Parathyroid adenoma (tissue), 2 donors: ENCODE data around the gene MSMB.

Experiments used
- H2AFZ ChIP-seq: fragments of 300-600 bp; sonication (generic); one replicate; pipeline ENCODE4 v1.7.0; 2017; ENCODE audit warnings: antibody characterized with exemption, mild to moderate bottlenecking
- H3K27ac ChIP-seq: fragments of 300-600 bp; sonication (generic); one replicate; pipeline ENCODE4 v1.7.0; 2017
- H3K27me3 ChIP-seq: fragments of 300-600 bp; sonication (generic); one replicate; pipeline ENCODE4 v1.7.0; 2017; ENCODE audit warnings: low read length; ENCODE audit not compliant: control insufficient read depth, insufficient read depth
- H3K36me3 ChIP-seq: fragments of 300-600 bp; sonication (generic); one replicate; pipeline ENCODE4 v1.7.0; 2017; ENCODE audit warnings: low read length; ENCODE audit not compliant: control insufficient read depth, insufficient read depth
- H3K4me1 ChIP-seq: fragments of 300-600 bp; sonication (generic); one replicate; pipeline ENCODE4 v1.7.0; 2017; ENCODE audit warnings: control low read depth
- H3K4me2 ChIP-seq: fragments of 300-600 bp; sonication (generic); one replicate; pipeline ENCODE4 v1.7.0; 2017; ENCODE audit warnings: low read length
- H3K4me3 ChIP-seq: fragments of 300-600 bp; sonication (generic); one replicate; pipeline ENCODE4 v1.7.0; 2017; ENCODE audit warnings: low read depth, low read length
- H3K79me2 ChIP-seq: fragments of 300-600 bp; sonication (generic); one replicate; pipeline ENCODE4 v1.7.0; 2017; ENCODE audit warnings: control low read depth
- H3K9ac ChIP-seq: fragments of 300-600 bp; sonication (generic); one replicate; pipeline ENCODE4 v1.7.0; 2017; ENCODE audit warnings: mild to moderate bottlenecking
- H3K9me3 ChIP-seq: fragments of 300-600 bp; sonication (generic); one replicate; pipeline ENCODE4 v1.7.0; 2017; ENCODE audit warnings: low read length; ENCODE audit not compliant: control insufficient read depth
- CTCF ChIP-seq: fragments of 300-600 bp; sonication (generic); IDR thresholded peaks from one replicate; pipeline ENCODE4 v1.7.0; 2017; ENCODE audit warnings: antibody characterized with exemption, mild to moderate bottlenecking
- donor health status: primary hyperparathyroidism.

Gene MSMB

GRCh38 chr10:46029461-46030030 is 16.5 kb downstream of the MSMB start:
- no peaks in the 10 kb centered on the region for H3K9me3 ChIP-seq
- H3K4me2 ChIP-seq, result peak overlapping the region; percentile 66
- peak overlapping the region; percentile 51 for H2AFZ ChIP-seq
- H3K4me3 ChIP-seq, result peak overlapping the region; percentile 75
- no peaks in the 10 kb centered on the region for H3K36me3 ChIP-seq
- H3K9ac ChIP-seq, result peak overlapping the region; percentile 81
- H3K79me2 ChIP-seq, result peaks cover 51% of the 10 kb centered on the region
- TF ChIP-seq CTCF, result no peak
- H3K4me1 ChIP-seq, result peaks cover 21% of the 10 kb centered on the region
- no peaks in the 10 kb centered on the region for H3K27me3 ChIP-seq
- H3K27ac ChIP-seq, result peak overlapping the region; percentile 70

GRCh38 chr10:46028584-46029460 is 17.2 kb downstream of the MSMB start:
- Histone ChIP-seq H3K27ac (no peak overlapping the region), H3K27me3 (no peaks in the 10 kb centered on the region), H2AFZ (no peak overlapping the region), H3K4me2 (peak overlapping the region; percentile 66), H3K9ac (no peak overlapping the region), H3K36me3 (no peaks in the 10 kb centered on the region), H3K4me3 (peak overlapping the region; percentile 75), H3K4me1 (peaks cover 21% of the 10 kb centered on the region), H3K9me3 (no peaks in the 10 kb centered on the region), H3K79me2 (peaks cover 52% of the 10 kb centered on the region)
- TF ChIP-seq CTCF, result peak; percentile 67

- TF ChIP-seq CTCF, result no peak
- H3K4me2 ChIP-seq, result no peak overlapping the region
- H3K9ac ChIP-seq, result no peak overlapping the region
- no peak overlapping the region for H3K4me3 ChIP-seq
- H3K36me3 ChIP-seq, result no peaks in the 10 kb centered on the region
- H3K9me3 ChIP-seq, result no peaks in the 10 kb centered on the region
- no peak overlapping the region for H2AFZ ChIP-seq
- H3K79me2 ChIP-seq, result peaks cover 70% of the 10 kb centered on the region
- no peak overlapping the region for H3K27ac ChIP-seq
- H3K4me1 ChIP-seq, result peaks cover 21% of the 10 kb centered on the region
- H3K27me3 ChIP-seq, result no peaks in the 10 kb centered on the region
Measured at GRCh38 chr10:46026106-46026505, 20.0 kb downstream of the MSMB start.

- Histone ChIP-seq H3K27ac (no peak overlapping the region), H3K9ac (no peak overlapping the region), H3K27me3 (no peaks in the 10 kb centered on the region), H3K79me2 (peaks cover 70% of the 10 kb centered on the region), H3K4me2 (no peak overlapping the region), H3K36me3 (no peaks in the 10 kb centered on the region), H3K4me1 (peaks cover 23% of the 10 kb centered on the region), H2AFZ (no peak overlapping the region), H3K9me3 (no peaks in the 10 kb centered on the region), H3K4me3 (no peak overlapping the region)
- TF ChIP-seq CTCF, result no peak
Measured at GRCh38 chr10:46025406-46025805, 20.7 kb downstream of the MSMB start.
